ENCODE results near the gene ATP11A. TPM values are rescaled to one million over a fixed set of nuclear protein-coding genes. Genes with fewer than 3 reads are reported as not detected.

The ATP11A gene
- total and polyA plus RNA-seq, 10 of the 15 experiments (the other 5 are each of a cell fraction or from before 2014, with no cell fraction given) = 1.4 to 69.6 (median 14.4) TPM

DNA sequence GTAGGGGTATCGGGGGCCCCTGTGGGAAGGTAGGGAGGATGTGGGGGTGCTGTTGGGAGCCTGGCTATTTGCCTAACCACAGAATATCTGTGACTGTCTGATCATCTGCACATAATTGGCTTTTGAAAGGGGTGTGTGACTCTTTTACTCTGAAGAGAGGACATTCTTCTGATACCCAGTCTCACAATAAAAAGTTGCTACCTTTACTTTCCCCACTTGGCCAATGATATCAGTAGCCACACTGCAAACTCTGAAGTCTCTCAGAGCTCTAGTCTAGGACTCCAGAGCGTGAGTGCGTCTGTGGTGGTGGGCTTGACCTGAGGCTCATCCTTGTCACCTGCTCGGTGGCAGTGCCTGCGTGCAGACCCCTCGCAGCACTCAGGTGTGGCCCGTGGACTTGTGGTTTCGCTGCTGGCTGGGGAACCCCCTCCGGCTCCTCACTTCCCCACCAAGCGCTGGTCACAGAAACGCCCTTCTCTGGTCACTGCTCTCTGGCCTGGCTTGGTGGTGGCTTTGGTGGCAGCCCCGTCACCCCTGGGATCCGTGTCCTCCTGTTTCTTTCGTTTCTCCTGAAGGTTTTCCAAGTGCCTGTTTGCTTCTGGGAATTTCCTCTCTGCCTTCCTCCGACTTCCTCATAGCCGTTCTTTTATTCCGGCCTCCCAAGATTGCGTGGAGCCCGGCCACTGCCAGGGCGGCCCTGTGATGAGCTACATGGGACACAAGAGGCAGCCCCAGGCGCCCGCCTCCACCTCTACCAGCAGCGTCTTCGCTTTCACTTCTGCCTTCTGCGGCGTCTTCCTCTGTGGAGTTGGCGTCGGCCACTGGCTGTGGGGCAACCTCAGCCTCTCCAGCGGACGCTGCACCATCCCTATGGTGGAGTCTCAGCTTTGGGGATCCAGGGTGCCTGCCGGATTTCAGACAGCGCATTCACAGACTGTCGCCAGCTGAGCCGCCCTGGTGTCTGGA, 78.0 kb downstream of the ATP11A start (continued):
- TF ChIP-seq, protein P1, sequence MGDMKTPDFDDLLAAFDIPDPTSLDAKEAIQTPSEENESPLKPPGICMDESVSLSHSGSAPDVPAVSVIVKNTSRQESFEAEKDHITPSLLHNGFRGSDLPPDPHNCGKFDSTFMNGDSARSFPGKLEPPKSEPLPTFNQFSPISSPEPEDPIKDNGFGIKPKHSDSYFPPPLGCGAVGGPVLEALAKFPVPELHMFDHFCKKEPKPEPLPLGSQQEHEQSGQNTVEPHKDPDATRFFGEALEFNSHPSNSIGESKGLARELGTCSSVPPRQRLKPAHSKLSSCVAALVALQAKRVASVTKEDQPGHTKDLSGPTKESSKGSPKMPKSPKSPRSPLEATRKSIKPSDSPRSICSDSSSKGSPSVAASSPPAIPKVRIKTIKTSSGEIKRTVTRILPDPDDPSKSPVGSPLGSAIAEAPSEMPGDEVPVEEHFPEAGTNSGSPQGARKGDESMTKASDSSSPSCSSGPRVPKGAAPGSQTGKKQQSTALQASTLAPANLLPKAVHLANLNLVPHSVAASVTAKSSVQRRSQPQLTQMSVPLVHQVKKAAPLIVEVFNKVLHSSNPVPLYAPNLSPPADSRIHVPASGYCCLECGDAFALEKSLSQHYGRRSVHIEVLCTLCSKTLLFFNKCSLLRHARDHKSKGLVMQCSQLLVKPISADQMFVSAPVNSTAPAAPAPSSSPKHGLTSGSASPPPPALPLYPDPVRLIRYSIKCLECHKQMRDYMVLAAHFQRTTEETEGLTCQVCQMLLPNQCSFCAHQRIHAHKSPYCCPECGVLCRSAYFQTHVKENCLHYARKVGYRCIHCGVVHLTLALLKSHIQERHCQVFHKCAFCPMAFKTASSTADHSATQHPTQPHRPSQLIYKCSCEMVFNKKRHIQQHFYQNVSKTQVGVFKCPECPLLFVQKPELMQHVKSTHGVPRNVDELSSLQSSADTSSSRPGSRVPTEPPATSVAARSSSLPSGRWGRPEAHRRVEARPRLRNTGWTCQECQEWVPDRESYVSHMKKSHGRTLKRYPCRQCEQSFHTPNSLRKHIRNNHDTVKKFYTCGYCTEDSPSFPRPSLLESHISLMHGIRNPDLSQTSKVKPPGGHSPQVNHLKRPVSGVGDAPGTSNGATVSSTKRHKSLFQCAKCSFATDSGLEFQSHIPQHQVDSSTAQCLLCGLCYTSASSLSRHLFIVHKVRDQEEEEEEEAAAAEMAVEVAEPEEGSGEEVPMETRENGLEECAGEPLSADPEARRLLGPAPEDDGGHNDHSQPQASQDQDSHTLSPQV (IDR thresholded peaks at IDR 0.05) = no peak
- TF ChIP-seq BHLHE40 (IDR thresholded peaks at IDR 0.05; ENCODE audit: borderline replicate concordance in 1 of 2, low read depth in 2 of 2, low read length in 1 of 2) (peak; percentile 89 to 96; a peak in 3 of 4 replicates), RUNX3 (IDR thresholded peaks at IDR 0.05; ENCODE audit: low read length) (peak; percentile 87), BACH1 (IDR thresholded peaks at IDR 0.05; ENCODE audit: borderline replicate concordance) (peak; percentile 26; the same call in 1 of the 2 replicates), IKZF1 (conservative IDR thresholded peaks at IDR 0.05) (peak; percentile 83), PAX5 (IDR thresholded peaks at IDR 0.05; ENCODE audit: borderline replicate concordance, low read depth, low read length) (peak; percentile 69; the same call in 1 of the 2 replicates), SMARCA5 (IDR thresholded peaks at IDR 0.05) (peak; percentile 71), HCFC1 (IDR thresholded peaks at IDR 0.05; ENCODE audit: low read length) (0 out of 2 replicates have a peak, but pooled peaks have one; percentile 25), HDGF (IDR thresholded peaks at IDR 0.05) (peak; percentile 26; the same call in 1 of the 2 replicates), KAT2A (conservative IDR thresholded peaks at IDR 0.05; ENCODE audit: control insufficient read depth, low read depth, low read length) (no peak), SIN3A (IDR thresholded peaks at IDR 0.05; ENCODE audit: low read depth, low read length) (0 out of 2 replicates have a peak, but pooled peaks have one; percentile 47), EP300 (IDR thresholded peaks at IDR 0.05; ENCODE audit: borderline replicate concordance in 1 of 2, control insufficient read depth in 1 of 2, low read depth in 2 of 2, low read length in 2 of 2) (peak in 1 of 2 experiments; percentile 69; a peak in 2 of 4 replicates), BMI1 (IDR thresholded peaks at IDR 0.05; ENCODE audit: borderline replicate concordance) (no peak), ELK1 (IDR thresholded peaks at IDR 0.05; ENCODE audit: low read depth, low read length) (no peak)
- TF ChIP-seq, protein P2, sequence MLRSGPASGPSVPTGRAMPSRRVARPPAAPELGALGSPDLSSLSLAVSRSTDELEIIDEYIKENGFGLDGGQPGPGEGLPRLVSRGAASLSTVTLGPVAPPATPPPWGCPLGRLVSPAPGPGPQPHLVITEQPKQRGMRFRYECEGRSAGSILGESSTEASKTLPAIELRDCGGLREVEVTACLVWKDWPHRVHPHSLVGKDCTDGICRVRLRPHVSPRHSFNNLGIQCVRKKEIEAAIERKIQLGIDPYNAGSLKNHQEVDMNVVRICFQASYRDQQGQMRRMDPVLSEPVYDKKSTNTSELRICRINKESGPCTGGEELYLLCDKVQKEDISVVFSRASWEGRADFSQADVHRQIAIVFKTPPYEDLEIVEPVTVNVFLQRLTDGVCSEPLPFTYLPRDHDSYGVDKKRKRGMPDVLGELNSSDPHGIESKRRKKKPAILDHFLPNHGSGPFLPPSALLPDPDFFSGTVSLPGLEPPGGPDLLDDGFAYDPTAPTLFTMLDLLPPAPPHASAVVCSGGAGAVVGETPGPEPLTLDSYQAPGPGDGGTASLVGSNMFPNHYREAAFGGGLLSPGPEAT (IDR thresholded peaks at IDR 0.05; ENCODE audit: low read depth) = peak; percentile 75
- TF ChIP-seq, protein P3, sequence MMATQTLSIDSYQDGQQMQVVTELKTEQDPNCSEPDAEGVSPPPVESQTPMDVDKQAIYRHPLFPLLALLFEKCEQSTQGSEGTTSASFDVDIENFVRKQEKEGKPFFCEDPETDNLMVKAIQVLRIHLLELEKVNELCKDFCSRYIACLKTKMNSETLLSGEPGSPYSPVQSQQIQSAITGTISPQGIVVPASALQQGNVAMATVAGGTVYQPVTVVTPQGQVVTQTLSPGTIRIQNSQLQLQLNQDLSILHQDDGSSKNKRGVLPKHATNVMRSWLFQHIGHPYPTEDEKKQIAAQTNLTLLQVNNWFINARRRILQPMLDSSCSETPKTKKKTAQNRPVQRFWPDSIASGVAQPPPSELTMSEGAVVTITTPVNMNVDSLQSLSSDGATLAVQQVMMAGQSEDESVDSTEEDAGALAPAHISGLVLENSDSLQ (IDR thresholded peaks at IDR 0.05) = 0 out of 2 replicates have a peak, but pooled peaks have one; percentile 33

Data from GM12878 (cell line).